Measurements from ENCODE around the gene CD9.

DNA sequence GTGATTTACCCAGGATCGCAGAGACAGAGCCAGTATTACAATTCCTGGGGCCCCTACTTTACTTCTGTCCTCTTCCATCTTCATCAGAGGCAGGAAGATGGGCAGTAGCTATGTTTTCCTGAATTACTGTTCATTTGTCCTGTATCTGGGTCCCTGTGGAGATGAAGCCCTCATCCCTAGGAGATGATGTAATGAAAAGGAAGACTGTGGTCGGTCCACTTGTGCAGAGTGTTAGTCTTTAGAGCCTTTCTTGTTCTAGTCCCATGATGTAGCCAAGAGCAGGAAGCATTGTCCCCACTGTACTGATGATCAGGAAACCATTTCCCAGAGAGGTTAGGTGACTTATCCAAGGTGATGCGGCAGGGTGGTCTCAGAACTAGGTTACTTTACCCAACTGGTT, 2.6 kb downstream of the CD9 start:
- TF ChIP-seq CTCF (IDR thresholded peaks at IDR 0.05; ENCODE audit: poor library complexity, severe bottlenecking) (no peak), EP300 (conservative IDR thresholded peaks at IDR 0.05; ENCODE audit: poor library complexity, severe bottlenecking) (no peak), EZH2 (IDR thresholded peaks at IDR 0.05; ENCODE audit: borderline replicate concordance, insufficient read depth, low read length, poor library complexity, severe bottlenecking) (no peak), SMC3 (conservative IDR thresholded peaks at IDR 0.05; ENCODE audit: poor library complexity) (no peak)
- TF ChIP-seq, protein P1, sequence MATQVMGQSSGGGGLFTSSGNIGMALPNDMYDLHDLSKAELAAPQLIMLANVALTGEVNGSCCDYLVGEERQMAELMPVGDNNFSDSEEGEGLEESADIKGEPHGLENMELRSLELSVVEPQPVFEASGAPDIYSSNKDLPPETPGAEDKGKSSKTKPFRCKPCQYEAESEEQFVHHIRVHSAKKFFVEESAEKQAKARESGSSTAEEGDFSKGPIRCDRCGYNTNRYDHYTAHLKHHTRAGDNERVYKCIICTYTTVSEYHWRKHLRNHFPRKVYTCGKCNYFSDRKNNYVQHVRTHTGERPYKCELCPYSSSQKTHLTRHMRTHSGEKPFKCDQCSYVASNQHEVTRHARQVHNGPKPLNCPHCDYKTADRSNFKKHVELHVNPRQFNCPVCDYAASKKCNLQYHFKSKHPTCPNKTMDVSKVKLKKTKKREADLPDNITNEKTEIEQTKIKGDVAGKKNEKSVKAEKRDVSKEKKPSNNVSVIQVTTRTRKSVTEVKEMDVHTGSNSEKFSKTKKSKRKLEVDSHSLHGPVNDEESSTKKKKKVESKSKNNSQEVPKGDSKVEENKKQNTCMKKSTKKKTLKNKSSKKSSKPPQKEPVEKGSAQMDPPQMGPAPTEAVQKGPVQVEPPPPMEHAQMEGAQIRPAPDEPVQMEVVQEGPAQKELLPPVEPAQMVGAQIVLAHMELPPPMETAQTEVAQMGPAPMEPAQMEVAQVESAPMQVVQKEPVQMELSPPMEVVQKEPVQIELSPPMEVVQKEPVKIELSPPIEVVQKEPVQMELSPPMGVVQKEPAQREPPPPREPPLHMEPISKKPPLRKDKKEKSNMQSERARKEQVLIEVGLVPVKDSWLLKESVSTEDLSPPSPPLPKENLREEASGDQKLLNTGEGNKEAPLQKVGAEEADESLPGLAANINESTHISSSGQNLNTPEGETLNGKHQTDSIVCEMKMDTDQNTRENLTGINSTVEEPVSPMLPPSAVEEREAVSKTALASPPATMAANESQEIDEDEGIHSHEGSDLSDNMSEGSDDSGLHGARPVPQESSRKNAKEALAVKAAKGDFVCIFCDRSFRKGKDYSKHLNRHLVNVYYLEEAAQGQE (IDR thresholded peaks at IDR 0.05; ENCODE audit: borderline replicate concordance) = no peak
